Aorta (tissue), 5 donors: ENCODE data around the gene TTLL3. TPM values are rescaled to one million over a fixed set of nuclear protein-coding genes. Genes with fewer than 3 reads are reported as not detected.

Source experiments
- ATAC-seq: fragments of 200-7000 bp; cut with Tn5 transposase; one replicate; pipeline ENCODE4 v1.9.1; 2022; ENCODE audit warnings: moderate library complexity; ENCODE audit not compliant: low FRiP score
- DNase-seq, 2 donors: peaks; one replicate each; pipeline ENCODE4 v3.0.0-alpha.2; 2020
- H3K27ac ChIP-seq, 2 donors: one replicate each; pipeline ENCODE4 v1.5.1; 2013; ENCODE audit warnings: low read length in 2 of 2, mild to moderate bottlenecking in 2 of 2, moderate library complexity in 2 of 2, control low read depth in 1 of 2, inconsistent platforms in 1 of 2, low read depth in 1 of 2
- H3K27me3 ChIP-seq, 2 donors: one replicate each; pipeline ENCODE4 v1.6.1; 2013; ENCODE audit warnings: control low read depth in 1 of 2, low read length in 1 of 2, mild to moderate bottlenecking in 1 of 2, moderate library complexity in 1 of 2; ENCODE audit not compliant: insufficient read depth in 2 of 2, control insufficient read depth in 1 of 2
- H3K36me3 ChIP-seq, 2 donors: one replicate each; pipeline ENCODE4 v1.6.1; 2013; ENCODE audit warnings: control low read depth in 1 of 2, low read length in 1 of 2, mild to moderate bottlenecking in 1 of 2; ENCODE audit not compliant: insufficient read depth in 2 of 2, control insufficient read depth in 1 of 2
- H3K4me1 ChIP-seq, 2 donors: one replicate each; pipeline ENCODE4 v1.6.1; 2013; ENCODE audit warnings: low read length in 2 of 2, control low read depth in 1 of 2, mild to moderate bottlenecking in 1 of 2, moderate library complexity in 1 of 2; ENCODE audit not compliant: insufficient read depth in 2 of 2, control insufficient read depth in 1 of 2
- H3K4me3 ChIP-seq, 2 donors: one replicate each; pipeline ENCODE4 v1.5.1; 2013; ENCODE audit warnings: low read length in 2 of 2, control low read depth in 1 of 2, mild to moderate bottlenecking in 1 of 2
- H3K9me3 ChIP-seq: one replicate; pipeline ENCODE4 v1.6.1; 2013; ENCODE audit warnings: mild to moderate bottlenecking, low read length; ENCODE audit not compliant: control insufficient read depth
- WGBS, 2 donors: extraction: QIAGEN DNeasy Blood & Tissue Kit; methylation state at CpG; one replicate each; pipeline ENCODE4 v1.1.7; 2013; 5-methylcytosine and 5-hydroxymethylcytosine counted together
- intact Hi-C, 2 donors: fragments of 100-400 bp; cut with DNase I; formaldehyde crosslinking; loops; one replicate each; pipeline versions ENCODE4 v1.14.2 to v1.15.0; 2022
- polyA plus RNA-seq, 2 donors: library from polyadenylated mRNA; stranded (reverse); fragments of 200-250 nt; gene quantifications; one replicate each; pipeline ENCODE4 v1.2.3, GENCODE V29; 2013
- total RNA-seq, 2 donors: library from RNA; stranded (reverse); fragmentation: NEBNext Ultra II Directional; extraction: Animal tissue kit (Norgen Biotek cat#: 25700); gene quantifications; one replicate each; pipeline ENCODE4 v1.2.1, GENCODE V29; 2021
- donor health status: healthy with polysubstance abuse.
- donor health status: Bipolar disorder and iron deficiency.
- donor health status: DM: no; HTN: no; CAD: no.
- donor health status: DM: no; HTN: no; CAD: no.
- donor health status: DM: yes; HTN: yes; CAD: no.

Gene TTLL3
- total and polyA plus RNA-seq, 4 donors = 12.3 to 120 (median 74.3) TPM

- no peaks in the 10 kb centered on the region for H3K4me1 ChIP-seq
- DNase-seq = peak in 1 of 2 donors; percentile 41
- 88 to 90% methylated on average over 7 of the region's 7 CpGs for WGBS, 2 donors
- H3K27me3 ChIP-seq = no peaks in the 10 kb centered on the region
- H3K27ac ChIP-seq = no peak overlapping the region
- intact Hi-C loops = no loop called here
- ATAC-seq = no peak
- no peaks in the 10 kb centered on the region for H3K9me3 ChIP-seq
- H3K4me3 ChIP-seq = no peak overlapping the region
- H3K36me3 ChIP-seq = peaks cover 0 to 6% of the 10 kb centered on the region in 2 donors
Measured at GRCh38 chr3:9786209-9786739, 23.8 kb upstream of the TTLL3 start.

GRCh38 chr3:9786825-9787669 lies 23.0 kb upstream of the TTLL3 start:
- Histone ChIP-seq H3K4me3 (no peak overlapping the region), H3K4me1 (no peaks in the 10 kb centered on the region), H3K27me3 (no peaks in the 10 kb centered on the region), H3K27ac (no peak overlapping the region), H3K9me3 (no peaks in the 10 kb centered on the region), H3K36me3 (peaks cover 0 to 6% of the 10 kb centered on the region in 2 donors)
- no peak for ATAC-seq
- 85 to 86% methylated on average over 13 of the region's 13 CpGs for WGBS, 2 donors
- DNase-seq = peak in 1 of 2 donors; percentile 54
- intact Hi-C loops = no loop called here

GRCh38 chr3:9787714-9788113 lies 22.3 kb upstream of the TTLL3 start:
- no peak for ATAC-seq
- no peaks in the 10 kb centered on the region for H3K27me3 ChIP-seq
- no peaks in the 10 kb centered on the region for H3K9me3 ChIP-seq
- H3K4me1 ChIP-seq = no peaks in the 10 kb centered on the region
- H3K27ac ChIP-seq = no peak overlapping the region
- H3K4me3 ChIP-seq = no peak overlapping the region
- peak in 1 of 2 donors; percentile 34 for DNase-seq
- H3K36me3 ChIP-seq = peaks cover 0 to 6% of the 10 kb centered on the region in 2 donors
- WGBS, 2 donors = 79% methylated on average over 6 of the region's 6 CpGs
- intact Hi-C loops = no loop called here

- H3K4me3 ChIP-seq = no peak overlapping the region
- 84% methylated on average over 11 of the region's 11 CpGs for WGBS, 2 donors
- no peak overlapping the region for H3K27ac ChIP-seq
- peak in 1 of 2 donors; percentile 55 for DNase-seq
- no peaks in the 10 kb centered on the region for H3K4me1 ChIP-seq
- intact Hi-C loops = loop anchor here (5.0 kb wide), 1 partner anchor 39 kb away; no protein-coding TSS in a partner anchor
- H3K27me3 ChIP-seq = no peaks in the 10 kb centered on the region
- H3K9me3 ChIP-seq = no peaks in the 10 kb centered on the region
- peaks cover 0 to 4% of the 10 kb centered on the region in 2 donors for H3K36me3 ChIP-seq
- ATAC-seq = no peak
Measured at GRCh38 chr3:9791127-9791526, 18.9 kb upstream of the TTLL3 start.

GRCh38 chr3:9791790-9792404 lies 18.2 kb upstream of the TTLL3 start:
- Histone ChIP-seq H3K4me3 (peak overlapping the region; percentile 87), H3K9me3 (no peaks in the 10 kb centered on the region), H3K36me3 (peaks cover 0 to 4% of the 10 kb centered on the region in 2 donors), H3K4me1 (no peaks in the 10 kb centered on the region), H3K27me3 (no peaks in the 10 kb centered on the region), H3K27ac (peak overlapping the region; percentile 70)
- intact Hi-C loops = loop anchor here (5.0 kb wide), 1 partner anchor 40 kb away; no protein-coding TSS in a partner anchor
- 12 to 14% methylated on average over 14 of the region's 14 CpGs for WGBS, 2 donors
- ATAC-seq (no peak), DNase-seq (peak in 1 of 2 donors; percentile 0)

GRCh38 chr3:9792405-9793160 lies 17.5 kb upstream of the TTLL3 start, which contains the start of the genes ARPC4 and TADA3:
Gene ARPC4 (plus strand): TSS chr3:9793082. CDS start chr3:9793122, 40 bp downstream.
Gene TADA3 (minus strand): TSS chr3:9792473. CDS start chr3:9791466, 1,007 bp downstream.
- peaks cover 0 to 7% of the 10 kb centered on the region in 2 donors for H3K36me3 ChIP-seq
- intact Hi-C loops = loop anchor here (5.0 kb wide), 1 partner anchor 40 kb away; no protein-coding TSS in a partner anchor
- H3K4me1 ChIP-seq = no peaks in the 10 kb centered on the region
- no peaks in the 10 kb centered on the region for H3K27me3 ChIP-seq
- ATAC-seq = peak; percentile 97
- 0% methylated on average over 58 to 65 of the region's 65 CpGs for whole genome bisulfite sequencing, 2 donors
- DNase-seq = peak; percentile 96 to 98
- H3K4me3 ChIP-seq = peak within 1 kb of the TSS; percentile 87
- no peaks in the 10 kb centered on the region for H3K9me3 ChIP-seq
- peak within 1 kb of the TSS; percentile 74 to 79 for H3K27ac ChIP-seq

GRCh38 chr3:9793161-9793781 lies 16.8 kb upstream of the TTLL3 start:
- 1 to 2% methylated on average over 23 of the region's 23 CpGs for WGBS, 2 donors
- Histone ChIP-seq H3K4me3 (peak overlapping the region; percentile 87), H3K27ac (peak overlapping the region; percentile 64 to 79), H3K9me3 (no peaks in the 10 kb centered on the region), H3K4me1 (no peaks in the 10 kb centered on the region), H3K27me3 (no peaks in the 10 kb centered on the region), H3K36me3 (peaks cover 0 to 8% of the 10 kb centered on the region in 2 donors)
- no peak for DNase-seq
- intact Hi-C loops = loop anchor here (5.0 kb wide), 1 partner anchor 41 kb away; no protein-coding TSS in a partner anchor
- ATAC-seq = peak; percentile 16
